HG02840 (cell line): ENCODE data around the gene WASHC1.
"Not testable (repeated sequence)": the region's sequence is repeated elsewhere in the genome, so short reads cannot be mapped to it uniquely, and the experiment has no call there.

Experiments used
- ATAC-seq: cut with Tn5 transposase; IDR thresholded peaks from one replicate; pipeline ENCODE4 v1.9.1; 2021; ENCODE audit warnings: mild to moderate bottlenecking, moderate library complexity, moderate number of reproducible peaks; ENCODE audit not compliant: unreplicated experiment, low FRiP score

Gene WASHC1

GRCh38 chr9:14129-14809 lies 15.0 kb downstream of the WASHC1 start:
- not testable (repeated sequence) for ATAC-seq

GRCh38 chr9:11206-11605 lies 18.1 kb downstream of the WASHC1 start:
- not testable (repeated sequence) for ATAC-seq

GRCh38 chr9:10653-11053 lies 18.6 kb downstream of the WASHC1 start:
- ATAC-seq = not testable (repeated sequence)

GRCh38 chr9:10207-10606 lies 19.0 kb downstream of the WASHC1 start:
- ATAC-seq = not testable (repeated sequence)
